Osteocyte (in vitro differentiated cells): ENCODE results near the gene PCNT. TPM values are rescaled to one million over a fixed set of nuclear protein-coding genes. Genes with fewer than 3 reads are reported as not detected.

Experiments used
- DNase-seq: peaks from one replicate; pipeline ENCODE4 v3.0.0; 2021; ENCODE audit warnings: mixed read lengths; ENCODE audit not compliant: unreplicated experiment; ENCODE audit errors: extremely low spot score
- H3K27ac Mint-ChIP-seq: one replicate; pipeline ENCODE4 v1.8.0; 2021; ENCODE audit warnings: mild to moderate bottlenecking, mixed read lengths; ENCODE audit not compliant: unreplicated experiment
- H3K27me3 Mint-ChIP-seq: one replicate; pipeline ENCODE4 v1.8.0; 2021; ENCODE audit warnings: mixed read lengths; ENCODE audit not compliant: unreplicated experiment
- H3K36me3 Mint-ChIP-seq: one replicate; pipeline ENCODE4 v1.8.0; 2021; ENCODE audit warnings: mixed read lengths; ENCODE audit not compliant: unreplicated experiment
- H3K4me1 Mint-ChIP-seq: one replicate; pipeline ENCODE4 v1.8.0; 2021; ENCODE audit warnings: mixed read lengths; ENCODE audit not compliant: unreplicated experiment
- H3K4me3 Mint-ChIP-seq: one replicate; pipeline ENCODE4 v1.8.0; 2021; ENCODE audit warnings: mild to moderate bottlenecking, moderate library complexity, mixed read lengths; ENCODE audit not compliant: unreplicated experiment
- H3K9me3 Mint-ChIP-seq: one replicate; pipeline ENCODE4 v1.8.0; 2021; ENCODE audit warnings: mixed read lengths; ENCODE audit not compliant: unreplicated experiment
- total RNA-seq: library from RNA; stranded (reverse); gene quantifications from 2 replicates; pipeline ENCODE4 v1.2.1, GENCODE V29; 2021
- TF ChIP-seq, protein P1 (sequence below): fragments of 200-600 bp; sonication (generic); IDR thresholded peaks from 2 replicates; pipeline ENCODE4 v1.5.0; 2021; ENCODE audit warnings: antibody characterized with exemption, mild to moderate bottlenecking, moderate library complexity

Gene PCNT
- total RNA-seq, 1 donor from 2014 or later: 38.9 TPM

DNA sequence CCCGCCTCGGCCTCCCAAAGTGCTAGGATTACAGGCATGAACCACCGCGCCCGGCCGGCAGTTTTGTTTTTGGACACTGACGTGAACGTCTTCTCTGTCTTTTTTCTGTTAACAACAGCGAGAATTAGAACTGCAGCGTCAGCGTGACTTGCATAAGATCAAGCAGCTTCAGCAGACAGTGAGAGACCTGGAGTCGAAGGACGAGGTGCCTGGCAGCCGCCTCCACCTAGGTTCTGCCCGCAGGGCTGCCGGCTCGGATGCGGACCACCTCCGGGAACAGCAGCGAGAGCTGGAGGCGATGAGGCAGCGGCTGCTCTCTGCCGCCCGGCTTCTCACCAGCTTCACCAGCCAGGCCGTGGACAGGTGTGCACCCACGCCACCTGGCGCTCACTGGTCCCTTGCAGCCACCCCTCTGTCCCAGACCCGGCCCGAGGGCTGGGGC lies 111.9 kb downstream of the PCNT start:
- Mint-ChIP-seq H3K9me3 (no peaks in the 10 kb centered on the region), H3K27me3 (no peaks in the 10 kb centered on the region), H3K36me3 (peaks cover 36% of the 10 kb centered on the region), H3K4me1 (no peaks in the 10 kb centered on the region), H3K4me3 (no peak overlapping the region), H3K27ac (no peak overlapping the region)
- DNase-seq: no peak
- TF ChIP-seq, protein P1, sequence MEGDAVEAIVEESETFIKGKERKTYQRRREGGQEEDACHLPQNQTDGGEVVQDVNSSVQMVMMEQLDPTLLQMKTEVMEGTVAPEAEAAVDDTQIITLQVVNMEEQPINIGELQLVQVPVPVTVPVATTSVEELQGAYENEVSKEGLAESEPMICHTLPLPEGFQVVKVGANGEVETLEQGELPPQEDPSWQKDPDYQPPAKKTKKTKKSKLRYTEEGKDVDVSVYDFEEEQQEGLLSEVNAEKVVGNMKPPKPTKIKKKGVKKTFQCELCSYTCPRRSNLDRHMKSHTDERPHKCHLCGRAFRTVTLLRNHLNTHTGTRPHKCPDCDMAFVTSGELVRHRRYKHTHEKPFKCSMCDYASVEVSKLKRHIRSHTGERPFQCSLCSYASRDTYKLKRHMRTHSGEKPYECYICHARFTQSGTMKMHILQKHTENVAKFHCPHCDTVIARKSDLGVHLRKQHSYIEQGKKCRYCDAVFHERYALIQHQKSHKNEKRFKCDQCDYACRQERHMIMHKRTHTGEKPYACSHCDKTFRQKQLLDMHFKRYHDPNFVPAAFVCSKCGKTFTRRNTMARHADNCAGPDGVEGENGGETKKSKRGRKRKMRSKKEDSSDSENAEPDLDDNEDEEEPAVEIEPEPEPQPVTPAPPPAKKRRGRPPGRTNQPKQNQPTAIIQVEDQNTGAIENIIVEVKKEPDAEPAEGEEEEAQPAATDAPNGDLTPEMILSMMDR: no peak

GRCh38 chr21:46436621-46437020 lies 112.7 kb downstream of the PCNT start:
- no peaks in the 10 kb centered on the region for H3K4me1 Mint-ChIP-seq
- H3K27ac Mint-ChIP-seq: no peak overlapping the region
- TF ChIP-seq, protein P1: no peak
- no peak overlapping the region for H3K4me3 Mint-ChIP-seq
- H3K9me3 Mint-ChIP-seq: no peaks in the 10 kb centered on the region
- H3K27me3 Mint-ChIP-seq: no peaks in the 10 kb centered on the region
- DNase-seq: no peak
- H3K36me3 Mint-ChIP-seq: peaks cover 34% of the 10 kb centered on the region

GRCh38 chr21:46437096-46437498 lies 113.1 kb downstream of the PCNT start:
- Mint-ChIP-seq H3K4me3 (no peak overlapping the region), H3K9me3 (no peaks in the 10 kb centered on the region), H3K27ac (no peak overlapping the region), H3K27me3 (no peaks in the 10 kb centered on the region), H3K4me1 (no peaks in the 10 kb centered on the region), H3K36me3 (peaks cover 30% of the 10 kb centered on the region)
- no peak for DNase-seq
- TF ChIP-seq, protein P1: no peak

DNA sequence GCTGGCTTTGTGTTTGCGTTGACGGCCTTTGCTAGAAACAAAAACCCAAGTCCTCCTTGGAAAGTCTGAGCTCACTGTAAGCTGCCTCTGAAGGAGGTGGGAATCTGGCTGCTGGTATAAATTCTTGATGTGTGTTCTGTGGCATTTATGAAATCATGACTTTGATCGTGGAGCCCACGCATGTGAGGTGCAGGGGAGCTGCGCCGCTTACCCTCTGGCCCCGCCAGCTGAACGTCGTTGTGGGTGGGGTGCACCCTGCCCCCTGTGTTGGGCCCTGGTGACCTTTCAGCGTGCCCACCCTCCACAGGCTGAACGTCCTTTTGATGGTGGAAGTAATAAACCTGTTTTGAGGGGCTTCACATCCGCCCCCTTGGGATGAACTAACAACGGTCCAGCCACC lies 113.6 kb downstream of the PCNT start:
- H3K27me3 Mint-ChIP-seq: no peaks in the 10 kb centered on the region
- H3K27ac Mint-ChIP-seq: no peak overlapping the region
- TF ChIP-seq, protein P1: no peak
- no peaks in the 10 kb centered on the region for H3K9me3 Mint-ChIP-seq
- H3K4me3 Mint-ChIP-seq: no peak overlapping the region
- peaks cover 29% of the 10 kb centered on the region for H3K36me3 Mint-ChIP-seq
- no peak for DNase-seq
- H3K4me1 Mint-ChIP-seq: no peaks in the 10 kb centered on the region

DNA sequence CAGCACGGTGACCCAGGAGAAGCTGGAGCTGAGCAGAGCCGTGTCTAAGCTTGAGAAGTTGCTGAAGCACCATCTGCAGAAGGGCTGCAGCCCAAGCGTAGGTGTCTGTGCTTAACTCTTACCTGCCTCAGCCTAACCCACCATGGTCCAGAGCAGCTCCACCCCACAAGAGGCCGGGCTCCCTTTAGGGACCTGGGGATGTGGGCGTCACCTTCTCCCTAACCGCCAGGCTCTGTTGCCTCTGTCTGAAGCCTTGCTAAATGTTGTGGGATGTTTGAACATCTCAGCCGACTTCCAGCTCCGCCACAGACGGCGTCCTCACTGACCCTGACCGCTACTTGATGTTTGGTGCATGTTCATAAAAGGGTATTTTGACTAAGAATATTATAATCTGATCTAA lies 114.3 kb downstream of the PCNT start:
- no peak overlapping the region for H3K27ac Mint-ChIP-seq
- H3K4me1 Mint-ChIP-seq: no peaks in the 10 kb centered on the region
- TF ChIP-seq, protein P1: no peak
- H3K4me3 Mint-ChIP-seq: no peak overlapping the region
- no peak for DNase-seq
- no peaks in the 10 kb centered on the region for H3K9me3 Mint-ChIP-seq
- peaks cover 36% of the 10 kb centered on the region for H3K36me3 Mint-ChIP-seq
- H3K27me3 Mint-ChIP-seq: no peaks in the 10 kb centered on the region
